ENCODE data around the gene FAM20C.

FAM20C gene

DNA sequence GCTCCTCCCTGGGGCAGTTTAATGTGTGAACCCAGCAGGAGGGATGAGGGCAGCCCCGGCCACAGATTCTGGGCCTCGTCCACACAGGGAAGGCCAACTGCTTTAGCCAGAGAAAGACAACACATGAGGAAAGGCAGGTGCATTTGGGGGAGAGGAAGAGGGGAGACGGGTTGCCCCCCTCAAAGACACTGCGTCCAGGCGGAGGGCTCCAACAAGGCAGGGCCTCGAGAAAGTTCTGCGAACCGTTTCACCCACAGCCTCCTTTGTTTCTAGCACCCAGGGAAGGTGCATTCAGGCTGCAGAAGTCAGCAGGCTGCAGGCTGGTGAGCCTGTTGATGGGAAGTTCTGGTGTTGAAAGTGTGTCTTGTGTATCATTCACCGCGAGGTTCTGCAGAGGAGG lies 107.7 kb downstream of the FAM20C start:
- Histone ChIP-seq H3K4me1 (ENCODE audit: control insufficient read depth in 1 of 2, insufficient read depth in 1 of 2, low read depth in 1 of 2, low read length in 1 of 2) (no peaks in the 10 kb centered on the region), H3K36me3 (no peaks in the 10 kb centered on the region), H3K27ac (no peak overlapping the region), H3K9me3 (no peaks in the 10 kb centered on the region), H3K27me3 (peaks cover 5% of the 10 kb centered on the region), H3K4me3 (ENCODE audit: low read depth in 1 of 2, low read length in 1 of 2) (no peak overlapping the region)
- TF ChIP-seq, protein P1, sequence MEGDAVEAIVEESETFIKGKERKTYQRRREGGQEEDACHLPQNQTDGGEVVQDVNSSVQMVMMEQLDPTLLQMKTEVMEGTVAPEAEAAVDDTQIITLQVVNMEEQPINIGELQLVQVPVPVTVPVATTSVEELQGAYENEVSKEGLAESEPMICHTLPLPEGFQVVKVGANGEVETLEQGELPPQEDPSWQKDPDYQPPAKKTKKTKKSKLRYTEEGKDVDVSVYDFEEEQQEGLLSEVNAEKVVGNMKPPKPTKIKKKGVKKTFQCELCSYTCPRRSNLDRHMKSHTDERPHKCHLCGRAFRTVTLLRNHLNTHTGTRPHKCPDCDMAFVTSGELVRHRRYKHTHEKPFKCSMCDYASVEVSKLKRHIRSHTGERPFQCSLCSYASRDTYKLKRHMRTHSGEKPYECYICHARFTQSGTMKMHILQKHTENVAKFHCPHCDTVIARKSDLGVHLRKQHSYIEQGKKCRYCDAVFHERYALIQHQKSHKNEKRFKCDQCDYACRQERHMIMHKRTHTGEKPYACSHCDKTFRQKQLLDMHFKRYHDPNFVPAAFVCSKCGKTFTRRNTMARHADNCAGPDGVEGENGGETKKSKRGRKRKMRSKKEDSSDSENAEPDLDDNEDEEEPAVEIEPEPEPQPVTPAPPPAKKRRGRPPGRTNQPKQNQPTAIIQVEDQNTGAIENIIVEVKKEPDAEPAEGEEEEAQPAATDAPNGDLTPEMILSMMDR (IDR thresholded peaks at IDR 0.05): no peak

DNA sequence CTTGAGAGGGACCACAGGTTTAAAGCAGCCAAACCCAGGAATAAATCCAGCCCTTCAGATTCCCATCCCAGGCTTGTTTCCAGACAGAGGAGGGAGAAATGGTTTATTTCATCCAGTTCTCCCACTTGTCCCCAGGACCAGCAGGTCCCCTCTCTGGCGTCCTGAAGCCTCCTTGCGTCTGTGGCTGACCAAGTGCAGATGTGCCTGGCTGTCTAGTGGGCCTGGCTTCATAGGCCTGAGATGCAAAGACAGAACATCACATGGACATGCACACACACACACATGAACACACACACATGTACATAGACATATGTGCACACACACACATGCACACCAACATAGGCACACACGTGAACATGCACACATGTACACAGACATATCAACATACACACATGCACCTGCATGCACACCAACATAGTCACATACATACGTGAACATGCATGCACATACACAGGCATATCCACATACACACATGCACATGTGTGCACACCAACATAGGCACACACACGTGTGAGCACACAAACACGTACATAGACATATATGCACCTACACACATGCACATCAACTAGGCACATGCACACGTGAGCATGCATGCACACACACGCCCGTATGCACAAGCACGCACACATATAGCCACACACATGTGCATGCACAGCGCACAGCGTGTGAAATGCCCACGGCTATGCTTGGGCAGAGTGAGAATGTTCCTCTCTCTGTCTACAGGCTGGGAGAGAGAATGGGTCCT lies 108.3 kb downstream of the FAM20C start:
- H3K36me3 ChIP-seq: no peaks in the 10 kb centered on the region
- no peaks in the 10 kb centered on the region for H3K4me1 ChIP-seq (ENCODE audit: control insufficient read depth in 1 of 2, insufficient read depth in 1 of 2, low read depth in 1 of 2, low read length in 1 of 2)
- no peak overlapping the region for H3K27ac ChIP-seq
- H3K27me3 ChIP-seq: peaks cover 5% of the 10 kb centered on the region
- H3K9me3 ChIP-seq: no peaks in the 10 kb centered on the region
- no peak overlapping the region for H3K4me3 ChIP-seq (ENCODE audit: low read depth in 1 of 2, low read length in 1 of 2)
- TF ChIP-seq, protein P1 (IDR thresholded peaks at IDR 0.05): no peak

DNA sequence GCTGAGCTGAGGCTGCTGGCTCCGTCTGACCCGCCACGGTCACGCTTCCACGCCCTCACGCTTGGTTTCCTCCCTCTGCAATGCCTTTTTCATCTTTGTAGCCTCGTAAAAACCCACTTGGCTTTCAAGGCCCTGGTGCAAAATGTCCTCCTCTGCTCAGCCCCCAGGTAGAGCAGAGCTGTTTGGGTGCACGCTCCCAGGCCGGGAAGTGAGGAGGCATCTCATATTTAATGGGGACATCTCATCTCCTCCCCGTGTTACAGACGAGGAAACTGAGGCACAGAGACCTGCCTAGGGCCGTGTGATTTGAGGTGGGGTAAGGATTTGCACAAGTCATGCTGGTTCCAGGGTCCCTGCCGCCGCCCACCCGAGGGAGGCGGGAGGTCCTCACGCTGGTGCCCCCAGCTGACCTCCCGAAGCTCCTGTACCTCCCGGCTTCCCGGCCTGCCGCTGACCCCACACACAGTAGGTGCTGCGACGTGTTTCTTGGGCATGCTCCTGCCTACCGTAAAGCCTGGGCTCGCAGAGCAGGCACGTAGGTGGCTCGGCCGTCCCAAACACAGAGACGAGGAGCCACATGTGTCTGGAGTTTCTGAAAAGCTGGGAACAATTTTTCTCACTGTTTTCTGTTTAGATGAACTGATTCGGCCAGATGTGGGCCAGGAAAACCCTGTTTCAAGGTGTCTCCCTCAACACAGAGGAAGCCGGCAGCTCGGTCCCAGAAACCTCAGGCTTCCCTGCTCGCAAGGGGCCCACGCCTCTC lies 109.1 kb downstream of the FAM20C start:
- Histone ChIP-seq H3K27ac (no peak overlapping the region), H3K4me3 (ENCODE audit: low read depth in 1 of 2, low read length in 1 of 2) (no peak overlapping the region), H3K27me3 (peaks cover 5% of the 10 kb centered on the region), H3K4me1 (ENCODE audit: control insufficient read depth in 1 of 2, insufficient read depth in 1 of 2, low read depth in 1 of 2, low read length in 1 of 2) (no peaks in the 10 kb centered on the region), H3K36me3 (no peaks in the 10 kb centered on the region), H3K9me3 (no peaks in the 10 kb centered on the region)
- TF ChIP-seq, protein P1 (IDR thresholded peaks at IDR 0.05): no peak

DNA sequence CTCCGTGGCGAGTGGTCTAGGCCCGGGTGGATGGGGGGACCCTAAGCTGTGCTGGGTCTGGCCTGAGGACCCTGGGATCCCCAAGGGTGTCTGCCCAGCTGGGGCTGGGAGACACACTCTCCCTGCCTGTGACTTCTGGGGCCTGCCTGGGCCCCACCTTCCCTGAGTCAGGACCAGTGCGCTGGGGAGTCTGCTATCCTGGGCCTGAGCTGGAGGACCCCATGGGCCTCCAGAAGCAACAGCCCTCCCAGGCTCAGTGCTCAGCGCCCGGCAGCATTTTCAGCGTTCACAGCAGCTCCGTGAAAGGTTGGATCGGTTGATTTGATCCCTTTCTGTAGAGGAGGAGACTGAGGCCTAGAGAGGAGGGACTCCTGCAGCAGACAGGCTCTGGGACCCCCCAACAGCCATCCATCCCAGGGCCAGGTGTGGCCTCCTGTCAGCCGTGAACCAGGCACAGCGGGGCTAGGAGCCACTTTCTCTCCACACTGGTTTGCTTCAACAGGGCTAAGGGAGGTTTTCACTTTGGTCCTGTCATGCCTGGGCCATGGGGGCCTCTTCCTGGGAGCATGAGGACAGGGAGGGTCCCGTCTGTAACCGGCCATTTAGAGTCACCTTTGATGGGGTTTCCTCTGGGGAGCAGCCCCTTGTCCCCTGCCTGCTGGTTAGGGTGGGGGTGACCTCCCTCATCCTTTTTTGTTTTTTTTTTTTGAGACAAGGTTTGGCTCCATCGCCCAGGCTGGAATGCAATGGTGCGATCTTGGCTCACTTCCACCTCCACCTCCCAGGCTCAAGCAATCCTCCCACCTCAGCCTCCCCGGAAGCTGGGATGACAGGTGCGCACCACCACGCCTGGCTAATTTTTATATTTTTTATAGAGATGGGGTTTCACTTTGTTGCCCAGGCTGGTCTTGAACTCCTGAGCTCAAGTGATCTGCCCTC lies 110.0 kb downstream of the FAM20C start:
- no peaks in the 10 kb centered on the region for H3K4me1 ChIP-seq (ENCODE audit: control insufficient read depth in 1 of 2, insufficient read depth in 1 of 2, low read depth in 1 of 2, low read length in 1 of 2)
- H3K27me3 ChIP-seq: peaks cover 5% of the 10 kb centered on the region
- H3K27ac ChIP-seq: no peak overlapping the region
- TF ChIP-seq, protein P1 (IDR thresholded peaks at IDR 0.05): no peak
- no peaks in the 10 kb centered on the region for H3K9me3 ChIP-seq
- H3K4me3 ChIP-seq (ENCODE audit: low read depth in 1 of 2, low read length in 1 of 2): no peak overlapping the region
- H3K36me3 ChIP-seq: no peaks in the 10 kb centered on the region

DNA sequence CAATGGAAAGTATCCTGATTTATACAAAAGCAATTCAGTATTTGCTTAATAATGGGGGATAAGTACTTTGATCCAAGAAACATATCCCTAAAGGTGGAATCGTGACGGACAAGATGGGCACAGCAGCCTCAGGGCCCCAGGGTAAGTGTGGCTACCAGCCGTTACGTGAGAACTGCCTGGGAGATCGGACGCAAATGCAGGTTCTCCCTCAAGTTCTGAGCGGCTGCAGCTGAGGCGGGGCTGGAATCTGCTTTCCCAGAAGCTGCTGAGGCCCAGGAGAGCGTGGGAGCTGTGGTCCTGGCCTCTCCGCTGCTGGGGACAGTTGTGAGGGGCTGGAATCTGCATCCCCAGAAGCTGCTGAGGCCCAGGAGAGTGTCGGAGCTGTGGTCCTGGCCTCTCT lies 111.1 kb downstream of the FAM20C start:
- H3K9me3 ChIP-seq: no peaks in the 10 kb centered on the region
- TF ChIP-seq, protein P1 (IDR thresholded peaks at IDR 0.05): no peak
- H3K36me3 ChIP-seq: no peaks in the 10 kb centered on the region
- no peak overlapping the region for H3K4me3 ChIP-seq (ENCODE audit: low read depth in 1 of 2, low read length in 1 of 2)
- no peak overlapping the region for H3K27ac ChIP-seq
- peaks cover 5% of the 10 kb centered on the region for H3K27me3 ChIP-seq
- no peaks in the 10 kb centered on the region for H3K4me1 ChIP-seq (ENCODE audit: control insufficient read depth in 1 of 2, insufficient read depth in 1 of 2, low read depth in 1 of 2, low read length in 1 of 2)
